Naive thymus-derived CD4-positive, alpha-beta T cell (primary cell): ENCODE data around the gene TRPC6. TPM values are rescaled to one million over a fixed set of nuclear protein-coding genes. Genes with fewer than 3 reads are reported as not detected.
A peak's percentile ranks its signal among the peaks of the same experiment; 100 is the strongest.

Experiments
- ATAC-seq: fragments of 150-1000 bp; cut with Tn5 transposase; 2 replicates; pipeline ENCODE4 v1.10.0; 2021; ENCODE audit warnings: mild to moderate bottlenecking, moderate library complexity
- CTCF ChIA-PET: fragments of 350-600 bp; sonication (Branson Sonifier 250); formaldehyde crosslinking; loops from one replicate; lab custom pipeline; 2021; ENCODE audit warnings: antibody characterized with exemption; lab: Charles Lee
- POLR2A ChIA-PET: fragments of 350-600 bp; sonication (Branson Sonifier 250); formaldehyde crosslinking; loops from one replicate; lab custom pipeline; 2021; ENCODE audit warnings: antibody characterized with exemption, inconsistent platforms; lab: Charles Lee
- DNase-seq, 9 donors: peaks; one replicate each; pipeline versions ENCODE4 v3.0.0 to v3.0.0-alpha.2; 2020 to 2022; ENCODE audit warnings: mixed read lengths in 1 of 9
- H3K27ac ChIP-seq: one replicate; pipeline ENCODE4 v1.7.0; 2013; ENCODE audit warnings: mild to moderate bottlenecking, low read depth, low read length, moderate library complexity
- H3K27me3 ChIP-seq, 2 donors: one replicate each; pipeline ENCODE4 v1.7.0; 2013; ENCODE audit warnings: low read length in 2 of 2, mild to moderate bottlenecking in 2 of 2, moderate library complexity in 2 of 2; ENCODE audit not compliant: control insufficient read depth in 2 of 2, insufficient read depth in 2 of 2
- H3K36me3 ChIP-seq, 3 experiments: 1 replicate in 2 of 3; 2 replicates in 1 of 3; pipeline ENCODE4 v1.7.0; 2013; ENCODE audit warnings: low read length in 3 of 3, mild to moderate bottlenecking in 3 of 3, moderate library complexity in 1 of 3; ENCODE audit not compliant: insufficient read depth in 3 of 3, control insufficient read depth in 2 of 3
- H3K4me1 ChIP-seq, 2 donors: one replicate each; pipeline ENCODE4 v1.7.0; 2013; ENCODE audit warnings: low read length in 2 of 2, mild to moderate bottlenecking in 2 of 2, moderate library complexity in 1 of 2; ENCODE audit not compliant: control insufficient read depth in 2 of 2, insufficient read depth in 2 of 2
- H3K4me3 ChIP-seq: 2 replicates; pipeline ENCODE4 v1.7.0; 2013; ENCODE audit warnings: mild to moderate bottlenecking, low read length
- H3K9me3 ChIP-seq, 3 experiments: 1 replicate in 2 of 3; 2 replicates in 1 of 3; pipeline ENCODE4 v1.7.0; 2013; ENCODE audit warnings: low read length in 3 of 3; ENCODE audit not compliant: control insufficient read depth in 2 of 3
- H3K27ac Mint-ChIP-seq, 9 donors: one replicate each; pipeline ENCODE4 v1.8.0; 2020 to 2022; ENCODE audit warnings: mixed read lengths in 9 of 9, mild to moderate bottlenecking in 8 of 9, moderate library complexity in 5 of 9, inconsistent platforms in 2 of 9
- H3K27me3 Mint-ChIP-seq, 5 donors: one replicate each; pipeline ENCODE4 v1.8.0; 2021 to 2022; ENCODE audit warnings: mixed read lengths in 5 of 5, mild to moderate bottlenecking in 1 of 5
- H3K36me3 Mint-ChIP-seq, 5 donors: one replicate each; pipeline ENCODE4 v1.8.0; 2020 to 2022; ENCODE audit warnings: mixed read lengths in 5 of 5, mild to moderate bottlenecking in 3 of 5, inconsistent platforms in 1 of 5
- H3K4me1 Mint-ChIP-seq, 7 donors: one replicate each; pipeline ENCODE4 v1.8.0; 2020 to 2022; ENCODE audit warnings: mixed read lengths in 7 of 7, mild to moderate bottlenecking in 3 of 7, inconsistent platforms in 1 of 7
- H3K4me3 Mint-ChIP-seq, 10 donors: one replicate each; pipeline ENCODE4 v1.8.0; 2020 to 2022; ENCODE audit warnings: mild to moderate bottlenecking in 10 of 10, mixed read lengths in 10 of 10, moderate library complexity in 6 of 10, inconsistent platforms in 2 of 10
- H3K9me3 Mint-ChIP-seq, 11 donors: one replicate each; pipeline ENCODE4 v1.8.0; 2020 to 2022; ENCODE audit warnings: mixed read lengths in 11 of 11, mild to moderate bottlenecking in 4 of 11, inconsistent platforms in 1 of 11, moderate library complexity in 1 of 11
- intact Hi-C, 2 donors: fragments of 100-400 bp; cut with micrococcal nuclease; formaldehyde crosslinking; loops; one replicate each; pipeline ENCODE4 v1.15.1; 2023
- microRNA-seq: library from miRNA; unstranded; fragments of <30 nt; microRNA quantifications from one replicate; pipeline ENCODE4 v1.2.0, GENCODE V29; 2022; ENCODE audit warnings: borderline microRNAs expressed
- polyA plus RNA-seq, 2 donors: library from polyadenylated mRNA; unstranded; fragments of 300-500 nt; fragmentation: Illumina TruSeq; gene quantifications; one replicate each; pipeline ENCODE4 v1.2.3, GENCODE V29; 2021
- total RNA-seq, 6 experiments: library from RNA in 5 of 6; stranded (reverse) in 5 of 6; gene quantifications; 1 replicate in 5 of 6; 2 replicates in 1 of 6; pipeline ENCODE4 v1.2.3 and lab custom pipeline; 2021 to 2026

TRPC6 gene
- total and polyA plus RNA-seq, 7 experiments from 2014 or later: not detected

- no peak for DNase-seq
- Mint-ChIP-seq H3K9me3 (peaks cover 0 to 39% (median 18%) of the 10 kb centered on the region in 11 donors), H3K27me3 (no peaks in the 10 kb centered on the region), H3K4me3 (no peak overlapping the region), H3K27ac (no peak overlapping the region), H3K4me1 (no peaks in the 10 kb centered on the region), H3K36me3 (peaks cover 0 to 5% (median 0%) of the 10 kb centered on the region in 5 donors)
- intact Hi-C loops: no loop called here
- POLR2A ChIA-PET: no interaction called here
- H3K27ac ChIP-seq: no peak overlapping the region
- no peaks in the 10 kb centered on the region for H3K36me3 ChIP-seq
- H3K27me3 ChIP-seq: no peaks in the 10 kb centered on the region
- ATAC-seq: no peak
- no peak overlapping the region for H3K4me3 ChIP-seq
- H3K4me1 ChIP-seq: no peaks in the 10 kb centered on the region
- CTCF ChIA-PET: no interaction called here
- peaks cover 0 to 4% (median 3%) of the 10 kb centered on the region in 3 experiments for H3K9me3 ChIP-seq
These were observed 150.7 kb downstream of the TRPC6 start for GRCh38 chr11:101433151-101433550.

- H3K4me3 Mint-ChIP-seq: no peak overlapping the region
- ATAC-seq: no peak
- no peaks in the 10 kb centered on the region for H3K4me1 ChIP-seq
These were observed 153.9 kb downstream of the TRPC6 start for GRCh38 chr11:101429703-101430540.

GRCh38 chr11:101428918-101429317 is 154.9 kb downstream of the TRPC6 start:
- Histone ChIP-seq H3K9me3 (peaks cover 0 to 4% (median 3%) of the 10 kb centered on the region in 3 experiments), H3K27ac (no peak overlapping the region), H3K4me1 (no peaks in the 10 kb centered on the region), H3K27me3 (no peaks in the 10 kb centered on the region), H3K36me3 (no peaks in the 10 kb centered on the region), H3K4me3 (no peak overlapping the region)
- ChIA-PET CTCF (no interaction called here), POLR2A (no interaction called here)
- no peaks in the 10 kb centered on the region for H3K4me1 Mint-ChIP-seq
- peaks cover 3 to 50% (median 23%) of the 10 kb centered on the region in 11 donors for H3K9me3 Mint-ChIP-seq
- intact Hi-C loops: no loop called here
- no peak overlapping the region for H3K4me3 Mint-ChIP-seq
- no peak for DNase-seq
- no peak for ATAC-seq
- no peaks in the 10 kb centered on the region for H3K27me3 Mint-ChIP-seq
- H3K27ac Mint-ChIP-seq: peak overlapping the region in 1 of 9 donors; percentile 21
- peaks cover 0 to 5% (median 0%) of the 10 kb centered on the region in 5 donors for H3K36me3 Mint-ChIP-seq

More at GRCh38 chr11:101429703-101430540, 153.9 kb downstream of the TRPC6 start:
- H3K4me3 ChIP-seq: no peak overlapping the region
- intact Hi-C loops: no loop called here
- no peaks in the 10 kb centered on the region for H3K4me1 Mint-ChIP-seq
- no peak for DNase-seq
- peaks cover 3 to 50% (median 23%) of the 10 kb centered on the region in 11 donors for H3K9me3 Mint-ChIP-seq
- ChIA-PET CTCF (no interaction called here), POLR2A (no interaction called here)
- H3K36me3 Mint-ChIP-seq: peaks cover 0 to 5% (median 0%) of the 10 kb centered on the region in 5 donors
- H3K9me3 ChIP-seq: peaks cover 0 to 4% (median 3%) of the 10 kb centered on the region in 3 experiments
- H3K36me3 ChIP-seq: no peaks in the 10 kb centered on the region
- H3K27ac Mint-ChIP-seq: no peak overlapping the region
- H3K27me3 ChIP-seq: no peaks in the 10 kb centered on the region
- H3K27me3 Mint-ChIP-seq: no peaks in the 10 kb centered on the region
- H3K27ac ChIP-seq: no peak overlapping the region

- Mint-ChIP-seq H3K4me3 (no peak overlapping the region), H3K36me3 (no peaks in the 10 kb centered on the region)
- DNase-seq: no peak
These were observed 176.5 kb downstream of the TRPC6 start for GRCh38 chr11:101407324-101407723.

More at GRCh38 chr11:101407324-101407723, 176.5 kb downstream of the TRPC6 start:
- Mint-ChIP-seq H3K4me1 (no peaks in the 10 kb centered on the region), H3K27ac (no peak overlapping the region), H3K27me3 (no peaks in the 10 kb centered on the region), H3K9me3 (peaks cover 0 to 12% (median 0%) of the 10 kb centered on the region in 11 donors)
- ChIA-PET CTCF (no interaction called here), POLR2A (no interaction called here)
- Histone ChIP-seq H3K4me3 (no peak overlapping the region), H3K27me3 (no peaks in the 10 kb centered on the region), H3K36me3 (no peaks in the 10 kb centered on the region), H3K9me3 (peaks cover 0 to 8% (median 0%) of the 10 kb centered on the region in 3 experiments), H3K27ac (no peak overlapping the region), H3K4me1 (no peaks in the 10 kb centered on the region)
- no peak for ATAC-seq
- intact Hi-C loops: no loop called here

Small RNA genes within 50 kb of the gene (microRNA-seq; reads per million reads assigned to microRNA genes)
- gene MIR3920: not detected
